H9 (cell line): ENCODE measurements around the gene MTF1. TPM values are rescaled to one million over a fixed set of nuclear protein-coding genes. Genes with fewer than 3 reads are reported as not detected.

Experiments
- DNase-seq: peaks from one replicate; pipeline ENCODE4 v3.0.0-alpha.2; 2017
- H2AFZ ChIP-seq: one replicate; pipeline ENCODE4 v1.6.1; 2013; ENCODE audit warnings: mild to moderate bottlenecking, low read length, control low read depth, moderate library complexity
- H2AK5ac ChIP-seq: 2 replicates; pipeline ENCODE4 v1.6.1; 2013; ENCODE audit warnings: low read length, control low read depth, mixed read lengths; ENCODE audit not compliant: insufficient read length
- H2BK120ac ChIP-seq: one replicate; pipeline ENCODE4 v1.6.1; 2013; ENCODE audit warnings: low read depth, mild to moderate bottlenecking, low read length, control low read depth, inconsistent platforms; ENCODE audit not compliant: poor library complexity, severe bottlenecking
- H2BK12ac ChIP-seq: 2 replicates; pipeline ENCODE4 v1.6.1; 2013; ENCODE audit warnings: low read length, control low read depth, mixed read lengths, low read depth; ENCODE audit not compliant: insufficient read length
- H2BK15ac ChIP-seq: 2 replicates; pipeline ENCODE4 v1.6.1; 2013; ENCODE audit warnings: low read depth, low read length, control low read depth
- H2BK20ac ChIP-seq: one replicate; pipeline ENCODE4 v1.6.1; 2013; ENCODE audit warnings: low read depth, mild to moderate bottlenecking, low read length, control low read depth, inconsistent platforms; ENCODE audit not compliant: poor library complexity, severe bottlenecking
- H2BK5ac ChIP-seq: 2 replicates; pipeline ENCODE4 v1.6.1; 2013; ENCODE audit warnings: low read length, control low read depth, mixed read lengths; ENCODE audit not compliant: insufficient read length
- H3K14ac ChIP-seq: 2 replicates; pipeline ENCODE4 v1.6.1; 2013; ENCODE audit warnings: low read length, control low read depth; ENCODE audit not compliant: insufficient read depth
- H3K18ac ChIP-seq: 2 replicates; pipeline ENCODE4 v1.6.1; 2013; ENCODE audit warnings: low read depth, mild to moderate bottlenecking, mixed read lengths, low read length, control low read depth; ENCODE audit not compliant: insufficient read length
- H3K23ac ChIP-seq: 2 replicates; pipeline ENCODE4 v1.6.1; 2013; ENCODE audit warnings: low read length, control low read depth, mixed read lengths, low read depth; ENCODE audit not compliant: insufficient read length
- H3K23me2 ChIP-seq: 2 replicates; pipeline ENCODE4 v1.6.1; 2013; ENCODE audit warnings: low read depth, mild to moderate bottlenecking, mixed read lengths, low read length, control low read depth; ENCODE audit not compliant: insufficient read length, poor library complexity, severe bottlenecking
- H3K27ac ChIP-seq: 2 replicates; pipeline ENCODE4 v1.5.1; 2013; ENCODE audit warnings: low read length, control low read depth, mixed read lengths, low read depth; ENCODE audit not compliant: insufficient read length
- H3K27me3 ChIP-seq: 2 replicates; pipeline ENCODE4 v1.6.1; 2013; ENCODE audit warnings: low read length, control low read depth, inconsistent platforms; ENCODE audit not compliant: insufficient read depth
- H3K4ac ChIP-seq: 2 replicates; pipeline ENCODE4 v1.6.1; 2013; ENCODE audit warnings: low read depth, mild to moderate bottlenecking, control low read depth, inconsistent platforms, low read length, moderate library complexity
- H3K4me1 ChIP-seq: 2 replicates; pipeline ENCODE4 v1.6.1; 2013; ENCODE audit warnings: low read length, control low read depth, inconsistent platforms; ENCODE audit not compliant: insufficient read depth
- H3K4me2 ChIP-seq: 2 replicates; pipeline ENCODE4 v1.6.1; 2013; ENCODE audit warnings: low read length, control low read depth, mixed read lengths; ENCODE audit not compliant: insufficient read length, insufficient read depth
- H3K56ac ChIP-seq: 2 replicates; pipeline ENCODE4 v1.6.1; 2013; ENCODE audit warnings: low read depth, mild to moderate bottlenecking, mixed read lengths, low read length, control low read depth; ENCODE audit not compliant: insufficient read length
- H3K79me1 ChIP-seq: 2 replicates; pipeline ENCODE4 v1.6.1; 2013; ENCODE audit warnings: low read depth, mild to moderate bottlenecking, moderate library complexity, low read length, control low read depth, inconsistent platforms; ENCODE audit not compliant: insufficient read depth, poor library complexity, severe bottlenecking
- H3K79me2 ChIP-seq: 2 replicates; pipeline ENCODE4 v1.6.1; 2013; ENCODE audit warnings: low read length, control low read depth, inconsistent platforms; ENCODE audit not compliant: insufficient read depth
- H3K9ac ChIP-seq: 2 replicates; pipeline ENCODE4 v1.6.1; 2013; ENCODE audit warnings: low read length, control low read depth, mixed read lengths; ENCODE audit not compliant: insufficient read length; ENCODE audit errors: extremely low read depth
- H3K9me3 ChIP-seq: one replicate; pipeline ENCODE4 v1.6.1; 2013; ENCODE audit warnings: low read depth, low read length, inconsistent platforms; ENCODE audit not compliant: control insufficient read depth
- H3T11ph ChIP-seq: one replicate; pipeline ENCODE4 v1.6.1; 2013; ENCODE audit warnings: mild to moderate bottlenecking, low read length, control low read depth, inconsistent platforms
- H4K20me1 ChIP-seq: one replicate; pipeline ENCODE4 v1.6.1; 2013; ENCODE audit not compliant: control insufficient read depth, insufficient read length, insufficient read depth
- H4K5ac ChIP-seq: 2 replicates; pipeline ENCODE4 v1.6.1; 2013; ENCODE audit warnings: low read depth, mild to moderate bottlenecking, mixed read lengths, low read length, control low read depth; ENCODE audit not compliant: insufficient read length
- H4K8ac ChIP-seq: replicated peaks from 2 replicates; pipeline ENCODE4 v1.6.1; 2013; ENCODE audit warnings: low read length, control low read depth, mixed read lengths, low read depth; ENCODE audit not compliant: insufficient read length
- H4K91ac ChIP-seq: 2 replicates; pipeline ENCODE4 v1.6.1; 2013; ENCODE audit warnings: low read depth, mild to moderate bottlenecking, moderate library complexity, mixed read lengths, low read length, control low read depth; ENCODE audit not compliant: insufficient read length
- H3K27ac Mint-ChIP-seq, 3 experiments: 2 replicates in 2 of 3; 3 replicates in 1 of 3; pipeline ENCODE4 v1.8.0; 2020 to 2021; ENCODE audit warnings: mixed read lengths in 3 of 3, mild to moderate bottlenecking in 1 of 3, moderate library complexity in 1 of 3
- H3K27me3 Mint-ChIP-seq: 2 replicates; pipeline ENCODE4 v1.8.0; 2021; ENCODE audit warnings: low read depth, mild to moderate bottlenecking, moderate library complexity, mixed read lengths
- H3K36me3 Mint-ChIP-seq, 3 experiments: 2 replicates in 2 of 3; 3 replicates in 1 of 3; pipeline ENCODE4 v1.8.0; 2020 to 2021; ENCODE audit warnings: low read depth in 3 of 3, mixed read lengths in 3 of 3; ENCODE audit not compliant: insufficient read depth in 1 of 3
- H3K4me1 Mint-ChIP-seq, 2 experiments: 2 replicates each; pipeline ENCODE4 v1.8.0; 2020; ENCODE audit warnings: mixed read lengths in 2 of 2
- H3K4me3 Mint-ChIP-seq, 2 experiments: 2 replicates in 1 of 2; 3 replicates in 1 of 2; pipeline ENCODE4 v1.8.0; 2020 to 2021; ENCODE audit warnings: mild to moderate bottlenecking in 2 of 2, mixed read lengths in 2 of 2, moderate library complexity in 1 of 2
- H3K9me3 Mint-ChIP-seq, 2 experiments: 2 replicates in 1 of 2; 3 replicates in 1 of 2; pipeline ENCODE4 v1.8.0; 2020; ENCODE audit warnings: mild to moderate bottlenecking in 2 of 2, mixed read lengths in 2 of 2, moderate library complexity in 1 of 2
- total RNA-seq: library from RNA; stranded (reverse); gene quantifications from 2 replicates; pipeline ENCODE4 v1.2.1, GENCODE V29; 2021
- TF ChIP-seq, protein P1 (sequence below): fragments of 200-600 bp; sonication (generic); conservative IDR thresholded peaks from 3 replicates; pipeline ENCODE4 v1.8.0; 2021; ENCODE audit warnings: antibody characterized with exemption, mild to moderate bottlenecking

Gene MTF1
- total RNA-seq, 1 experiment from 2014 or later, result 17.0 TPM

- H3K9me3 Mint-ChIP-seq, result no peaks in the 10 kb centered on the region
- Histone ChIP-seq H3K4ac (no peak overlapping the region), H2BK20ac (no peak overlapping the region), H4K91ac (no peak overlapping the region), H2BK15ac (no peak overlapping the region), H3K56ac (no peak overlapping the region), H3K9me3 (no peaks in the 10 kb centered on the region), H3K27ac (no peak overlapping the region), H2BK120ac (no peak overlapping the region), H3K79me2 (peaks cover 2% of the 10 kb centered on the region; the same call in 1 of the 2 replicates), H4K5ac (no peak overlapping the region), H4K8ac (no peak overlapping the region), H2BK5ac (no peak overlapping the region), H3K4me1 (no peaks in the 10 kb centered on the region), H2BK12ac (no peak overlapping the region), H2AFZ (no peak overlapping the region), H3K18ac (no peak overlapping the region), H3K23ac (no peak overlapping the region), H4K20me1 (no peaks in the 10 kb centered on the region), H3K79me1 (peaks cover 8% of the 10 kb centered on the region), H3T11ph (no peak overlapping the region), H3K9ac (no peak overlapping the region), H2AK5ac (no peak overlapping the region), H3K14ac (no peak overlapping the region), H3K4me2 (no peak overlapping the region), H3K27me3 (no peaks in the 10 kb centered on the region), H3K23me2 (no peaks in the 10 kb centered on the region)
- H3K4me3 Mint-ChIP-seq, result no peak overlapping the region
- no peaks in the 10 kb centered on the region for H3K27me3 Mint-ChIP-seq
- no peaks in the 10 kb centered on the region for H3K4me1 Mint-ChIP-seq
- no peak overlapping the region for H3K27ac Mint-ChIP-seq
- no peak for DNase-seq
- peaks cover 1 to 13% (median 4%) of the 10 kb centered on the region in 3 experiments; a peak in 4 of 7 replicates for H3K36me3 Mint-ChIP-seq
- TF ChIP-seq, protein P1, sequence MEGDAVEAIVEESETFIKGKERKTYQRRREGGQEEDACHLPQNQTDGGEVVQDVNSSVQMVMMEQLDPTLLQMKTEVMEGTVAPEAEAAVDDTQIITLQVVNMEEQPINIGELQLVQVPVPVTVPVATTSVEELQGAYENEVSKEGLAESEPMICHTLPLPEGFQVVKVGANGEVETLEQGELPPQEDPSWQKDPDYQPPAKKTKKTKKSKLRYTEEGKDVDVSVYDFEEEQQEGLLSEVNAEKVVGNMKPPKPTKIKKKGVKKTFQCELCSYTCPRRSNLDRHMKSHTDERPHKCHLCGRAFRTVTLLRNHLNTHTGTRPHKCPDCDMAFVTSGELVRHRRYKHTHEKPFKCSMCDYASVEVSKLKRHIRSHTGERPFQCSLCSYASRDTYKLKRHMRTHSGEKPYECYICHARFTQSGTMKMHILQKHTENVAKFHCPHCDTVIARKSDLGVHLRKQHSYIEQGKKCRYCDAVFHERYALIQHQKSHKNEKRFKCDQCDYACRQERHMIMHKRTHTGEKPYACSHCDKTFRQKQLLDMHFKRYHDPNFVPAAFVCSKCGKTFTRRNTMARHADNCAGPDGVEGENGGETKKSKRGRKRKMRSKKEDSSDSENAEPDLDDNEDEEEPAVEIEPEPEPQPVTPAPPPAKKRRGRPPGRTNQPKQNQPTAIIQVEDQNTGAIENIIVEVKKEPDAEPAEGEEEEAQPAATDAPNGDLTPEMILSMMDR, result no peak
These were observed 8.1 kb downstream of the MTF1 start for GRCh38 chr1:37851262-37851661.
